ENCODE results near the gene OGA.

DNA sequence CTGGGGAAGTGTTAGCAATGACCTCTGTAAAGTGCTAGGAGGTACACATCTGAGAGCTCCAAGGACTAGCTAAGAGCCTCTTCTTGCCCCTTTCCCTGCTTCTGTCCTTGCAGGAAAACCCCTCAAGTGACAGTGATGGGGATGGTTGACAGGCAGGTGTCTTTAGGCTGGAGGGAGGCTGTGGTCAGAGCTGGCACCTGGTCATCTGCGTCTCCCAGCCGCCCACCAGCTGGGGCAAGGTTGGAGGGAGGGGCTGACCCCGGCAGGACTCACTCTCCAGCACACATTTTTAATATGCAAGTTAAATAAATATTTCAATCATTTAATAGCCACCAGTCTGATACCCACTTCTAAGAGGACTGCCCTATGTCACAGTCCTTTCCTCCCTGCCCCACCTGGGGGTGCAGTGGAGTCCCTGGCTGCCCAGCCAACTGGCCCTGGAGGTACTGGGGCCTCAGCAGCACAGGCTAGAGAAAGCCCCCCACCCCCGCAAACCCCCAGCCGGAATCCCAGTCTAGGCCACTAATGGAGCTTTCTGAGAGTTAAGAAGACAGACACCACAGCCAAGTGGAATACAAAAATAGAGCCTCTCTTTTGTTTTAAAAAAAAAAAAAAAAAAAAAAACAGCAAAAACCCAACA is 48.6 kb downstream of the OGA start:
- TF ChIP-seq POLR2A (IDR thresholded peaks at IDR 0.05; ENCODE audit: low read depth, low read length) (no peak), POLR2AphosphoS5 (IDR thresholded peaks at IDR 0.05; ENCODE audit: low read depth, low read length) (no peak)

Measured in GM12892 (cell line).